HCT116 (cell line): Measurements from ENCODE around the gene CCDC142. TPM values are rescaled to one million over a fixed set of nuclear protein-coding genes. Genes with fewer than 3 reads are reported as not detected.

Experiments
- ATAC-seq: fragments of 200-7000 bp; cut with Tn5 transposase; 2 replicates; pipeline ENCODE4 v1.9.1; 2020; ENCODE audit warnings: mild to moderate bottlenecking, moderate library complexity
- BruUV-seq: library from RNA; stranded (reverse); fragments of 400-500 nt; replicated peaks from 2 replicates; lab custom pipeline; 2021; lab: Mats Ljungman, UMichigan
- CTCF ChIA-PET: fragments of 300-600 bp; sonication (Branson Sonifier 250); formaldehyde crosslinking; loops from one replicate; lab custom pipeline; 2021; ENCODE audit warnings: antibody characterized with exemption; lab: Charles Lee
- POLR2A ChIA-PET: fragments of 300-600, 350-600 bp; sonication (Branson Sonifier 250); formaldehyde crosslinking; loops from one replicate; lab custom pipeline; 2021; ENCODE audit warnings: antibody characterized with exemption; lab: Charles Lee
- RAD21 ChIA-PET, 2 experiments: fragments of 300-600 bp; sonication (Branson Sonifier 250); formaldehyde crosslinking; loops; one replicate each; lab custom pipeline; 2023; ENCODE audit warnings: low total read pairs in 2 of 2; ENCODE audit not compliant: uncharacterized antibody in 2 of 2, unreplicated experiment in 2 of 2, low non-redundant PET in 1 of 2; lab: Charles Lee
- DNase-seq: peaks from one replicate; pipeline ENCODE4 v3.0.0-alpha.2; 2010; ENCODE audit warnings: low read depth, low spot score
- H2AFZ ChIP-seq: fragments of 200-600 bp; shearing (Covaris generic), sonication (generic); 2 replicates; pipeline ENCODE4 v1.6.1; 2017; ENCODE audit warnings: low read depth, mixed run types, mixed read lengths, antibody characterized with exemption, low read length; ENCODE audit not compliant: poor library complexity, severe bottlenecking
- H3K27ac ChIP-seq: 2 replicates; pipeline ENCODE4 v1.5.1; 2012; ENCODE audit warnings: low read depth, low read length
- H3K27me3 ChIP-seq: fragments of 200-600 bp; sonication (generic); 2 replicates; pipeline ENCODE4 v1.6.1; 2016; ENCODE audit warnings: mixed run types, low read length, mixed read lengths; ENCODE audit not compliant: insufficient read depth
- H3K36me3 ChIP-seq, 2 experiments: fragments of 200-500 bp in 1 of 2; fragments of 200-600 bp in 1 of 2; sonication (Bioruptor generic) in 1 of 2; sonication (generic) in 1 of 2; 2 replicates each; pipeline versions ENCODE4 v1.5.1 to v1.6.1; 2014 to 2016; ENCODE audit warnings: low read length in 2 of 2, inconsistent platforms in 1 of 2, mixed read lengths in 1 of 2, mixed run types in 1 of 2; ENCODE audit not compliant: insufficient read depth in 2 of 2, control insufficient read depth in 1 of 2
- H3K4me1 ChIP-seq, 2 experiments: fragments of 200-600 bp in 1 of 2; sonication (generic) in 1 of 2; 2 replicates each; pipeline versions ENCODE4 v1.5.1 to v1.6.1; 2012 to 2017; ENCODE audit warnings: low read length in 2 of 2, inconsistent platforms in 1 of 2, mild to moderate bottlenecking in 1 of 2, mixed read lengths in 1 of 2, mixed run types in 1 of 2, moderate library complexity in 1 of 2; ENCODE audit not compliant: insufficient read depth in 2 of 2, control insufficient read depth in 1 of 2
- H3K4me2 ChIP-seq: fragments of 200-600 bp; sonication (generic); 2 replicates; pipeline ENCODE4 v1.6.1; 2017; ENCODE audit warnings: mixed run types, low read length, mixed read lengths
- H3K4me3 ChIP-seq, 2 experiments: fragments of 200-600 bp in 1 of 2; sonication (generic) in 1 of 2; replicated peaks in 1 of 2; 2 replicates each; pipeline ENCODE4 v1.5.1; 2011 to 2016; ENCODE audit warnings: low read length in 2 of 2, control low read depth in 1 of 2, low read depth in 1 of 2, mild to moderate bottlenecking in 1 of 2, mixed read lengths in 1 of 2, mixed run types in 1 of 2
- H3K79me2 ChIP-seq: fragments of 200-600 bp; sonication (generic); 2 replicates; pipeline ENCODE4 v1.6.1; 2017; ENCODE audit warnings: mild to moderate bottlenecking, mixed run types, low read length, moderate library complexity, mixed read lengths; ENCODE audit not compliant: insufficient read depth
- H3K9ac ChIP-seq: fragments of 200-600 bp; sonication (generic); 2 replicates; pipeline ENCODE4 v1.6.1; 2016; ENCODE audit warnings: low read length, mixed read lengths
- H3K9me2 ChIP-seq: fragments of 200-600 bp; sonication (generic), shearing (Covaris generic); 2 replicates; pipeline ENCODE4 v1.6.1; 2017; ENCODE audit warnings: mixed run types, mild to moderate bottlenecking, moderate library complexity; ENCODE audit not compliant: insufficient read depth
- H3K9me3 ChIP-seq, 2 experiments: fragments of 200-500 bp in 1 of 2; fragments of 200-600 bp in 1 of 2; sonication (Bioruptor generic) in 1 of 2; sonication (generic) in 1 of 2; 2 replicates each; pipeline ENCODE4 v1.6.1; 2014 to 2017; ENCODE audit warnings: low read length in 2 of 2, mixed read lengths in 2 of 2, inconsistent platforms in 1 of 2, low read depth in 1 of 2, mild to moderate bottlenecking in 1 of 2, mixed run types in 1 of 2, moderate library complexity in 1 of 2; ENCODE audit not compliant: control insufficient read depth in 1 of 2, insufficient read depth in 1 of 2
- H4K20me1 ChIP-seq: fragments of 200-600 bp; sonication (generic), shearing (Covaris generic); 2 replicates; pipeline ENCODE4 v1.6.1; 2017; ENCODE audit warnings: mixed run types, mild to moderate bottlenecking, moderate library complexity; ENCODE audit not compliant: insufficient read depth
- CBX3 ChIP-seq: IDR thresholded peaks from 2 replicates; pipeline ENCODE4 v1.6.1; 2012; ENCODE audit warnings: low read depth
- CEBPB ChIP-seq: IDR thresholded peaks from 2 replicates; pipeline ENCODE4 v1.6.1; 2012; ENCODE audit warnings: low read depth
- EGR1 ChIP-seq: IDR thresholded peaks from 2 replicates; pipeline ENCODE4 v1.6.1; 2012; ENCODE audit warnings: low read depth
- ELF1 ChIP-seq: IDR thresholded peaks from 2 replicates; pipeline ENCODE4 v1.6.1; 2012; ENCODE audit warnings: low read depth, borderline replicate concordance
- EZH2 ChIP-seq: fragments of 200-600 bp; sonication (generic); IDR thresholded peaks from 2 replicates; pipeline ENCODE4 v1.6.1; 2017; ENCODE audit warnings: antibody characterized with exemption, mixed run types
- EZH2phosphoT487 ChIP-seq: fragments of 200-600 bp; IDR thresholded peaks from 2 replicates; pipeline ENCODE4 v1.6.1; 2018; ENCODE audit warnings: antibody characterized with exemption, borderline replicate concordance
- JUND ChIP-seq: IDR thresholded peaks from 2 replicates; pipeline ENCODE4 v1.6.1; 2012
- POLR2A ChIP-seq: IDR thresholded peaks from 2 replicates; pipeline ENCODE4 v1.7.0; 2011; ENCODE audit warnings: borderline replicate concordance; ENCODE audit not compliant: insufficient read depth, insufficient read length; ENCODE audit errors: extremely low read depth
- POLR2AphosphoS5 ChIP-seq: IDR thresholded peaks from 2 replicates; pipeline ENCODE4 v1.6.1; 2011; ENCODE audit warnings: mild to moderate bottlenecking, low read depth, low read length, moderate library complexity
- RAD21 ChIP-seq: IDR thresholded peaks from 2 replicates; pipeline ENCODE4 v1.6.1; 2012; ENCODE audit warnings: low read depth, mild to moderate bottlenecking
- SIN3A ChIP-seq: IDR thresholded peaks from 2 replicates; pipeline ENCODE4 v1.6.1; 2012; ENCODE audit warnings: low read depth
- ZFX ChIP-seq: fragments of 450-650 bp; IDR thresholded peaks from 2 replicates; pipeline ENCODE4 v1.6.1; 2017
- ZNF274 ChIP-seq: fragments of 200-500 bp; sonication (Bioruptor generic); IDR thresholded peaks from 2 replicates; pipeline ENCODE4 v1.6.1; 2014; ENCODE audit warnings: mild to moderate bottlenecking, low read depth, low read length, inconsistent platforms
- intact Hi-C: fragments of 100-400 bp; cut with micrococcal nuclease; formaldehyde crosslinking; loops from 2 replicates; pipeline ENCODE4 v1.10.0; 2022
- total RNA-seq: library from RNA; stranded (reverse); gene quantifications from one replicate; pipeline ENCODE4 v1.2.1, GENCODE V29; 2021; ENCODE audit not compliant: unreplicated experiment
- TF ChIP-seq, protein P1 (sequence below): IDR thresholded peaks from 2 replicates; pipeline ENCODE4 v1.6.1; 2012; ENCODE audit warnings: low read depth
- TF ChIP-seq, protein P2 (sequence below): IDR thresholded peaks from 2 replicates; pipeline ENCODE4 v1.6.1; 2011; ENCODE audit warnings: mild to moderate bottlenecking, low read length, moderate library complexity; ENCODE audit not compliant: insufficient replicate concordance; ENCODE audit errors: extremely low read depth

CCDC142 gene
- total RNA-seq, 1 experiment from 2014 or later: 15.0 TPM

DNA sequence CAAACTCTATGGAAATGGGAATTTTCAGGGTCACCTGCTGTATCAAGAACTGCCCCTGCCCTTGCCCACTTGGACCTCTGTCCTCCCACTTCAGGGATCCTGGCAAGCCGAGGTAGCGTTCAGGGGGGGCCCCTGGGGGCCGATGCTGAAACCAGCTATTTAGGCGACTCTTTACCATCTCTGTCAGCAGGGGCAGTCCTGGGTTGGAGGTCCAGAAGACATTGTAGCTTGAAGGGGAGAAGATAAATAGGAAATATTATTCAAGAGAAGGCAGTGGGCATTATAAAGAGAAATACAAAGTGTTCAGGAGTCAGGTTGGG, 20.1 kb downstream of the CCDC142 start:
- POLR2A ChIA-PET: no interaction called here
- Histone ChIP-seq H3K4me3 (no peak overlapping the region), H3K27ac (no peak overlapping the region), H3K4me2 (no peak overlapping the region), H3K9me2 (no peaks in the 10 kb centered on the region), H3K79me2 (peaks cover 27% of the 10 kb centered on the region), H3K4me1 (peaks cover 0 to 22% of the 10 kb centered on the region in 2 experiments), H3K9ac (no peak overlapping the region), H3K9me3 (no peaks in the 10 kb centered on the region), H2AFZ (no peak overlapping the region), H4K20me1 (no peaks in the 10 kb centered on the region), H3K36me3 (peaks cover 6 to 19% of the 10 kb centered on the region in 2 experiments; a peak in 2 of 4 replicates), H3K27me3 (no peaks in the 10 kb centered on the region)
- RAD21 ChIA-PET: no interaction called here
- ATAC-seq (no peak), DNase-seq (no peak)
- TF ChIP-seq POLR2AphosphoS5 (no peak), ZFX (no peak), CBX3 (no peak), CEBPB (no peak), EZH2 (no peak), POLR2A (no peak)
- no TSS peak for BruUV-seq
- intact Hi-C loops: no loop called here
- CTCF ChIA-PET: no interaction called here

DNA sequence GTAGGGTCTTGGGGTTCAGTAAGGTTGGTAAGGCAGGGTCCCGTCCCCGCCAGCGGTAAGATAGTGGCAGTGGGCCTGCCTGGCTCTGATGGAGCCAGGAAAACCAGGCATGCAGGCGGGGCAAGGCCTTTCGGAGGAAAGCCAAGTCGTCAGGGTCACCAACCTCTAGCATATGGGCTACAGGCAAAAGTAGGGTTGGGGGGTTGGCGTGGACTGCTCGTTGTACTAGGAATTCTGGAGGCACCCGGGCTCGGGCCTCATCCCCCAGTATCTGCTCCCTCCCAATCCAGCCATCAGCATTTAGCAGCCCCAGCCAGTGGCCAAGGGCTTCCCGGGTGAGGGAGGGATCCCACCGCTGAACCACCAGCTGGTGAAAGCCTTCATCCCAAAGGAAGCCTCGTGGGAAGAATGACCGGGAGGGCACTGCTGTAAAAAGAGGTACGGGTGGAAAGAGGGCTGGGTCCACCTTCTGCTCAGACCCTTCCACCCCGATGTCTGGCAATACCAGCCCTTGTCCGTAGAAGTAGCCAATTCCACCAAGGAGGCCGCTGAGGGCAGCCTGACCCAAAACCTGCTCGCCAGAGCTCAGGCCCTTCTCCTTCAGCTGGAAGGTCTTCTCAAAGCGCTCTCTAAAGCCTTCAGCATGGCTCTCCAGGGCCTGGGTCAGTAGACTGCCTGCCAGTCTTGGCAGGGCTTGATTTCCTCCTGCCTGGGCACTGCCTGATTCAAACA, 20.6 kb downstream of the CCDC142 start:
- no peak overlapping the region for H3K27ac ChIP-seq
- H3K9me2 ChIP-seq: no peaks in the 10 kb centered on the region
- no peaks in the 10 kb centered on the region for H3K27me3 ChIP-seq
- H2AFZ ChIP-seq: no peak overlapping the region
- no peak overlapping the region for H3K4me3 ChIP-seq
- ATAC-seq: no peak
- ChIA-PET CTCF (interaction anchor here (1.3 kb wide), 1 partner anchor 70 kb away, joined by 5 read pairs; no protein-coding TSS in a partner anchor), POLR2A (no interaction called here)
- H3K9me3 ChIP-seq: no peaks in the 10 kb centered on the region
- DNase-seq: no peak
- intact Hi-C loops: no loop called here
- H3K4me2 ChIP-seq: no peak overlapping the region
- no peak overlapping the region for H3K9ac ChIP-seq
- TF ChIP-seq ZFX (no peak), EZH2 (no peak), ELF1 (no peak), SIN3A (no peak), JUND (no peak), POLR2A (no peak), RAD21 (no peak), EZH2phosphoT487 (no peak), ZNF274 (no peak), EGR1 (no peak), CEBPB (no peak)
- TF ChIP-seq, protein P1, sequence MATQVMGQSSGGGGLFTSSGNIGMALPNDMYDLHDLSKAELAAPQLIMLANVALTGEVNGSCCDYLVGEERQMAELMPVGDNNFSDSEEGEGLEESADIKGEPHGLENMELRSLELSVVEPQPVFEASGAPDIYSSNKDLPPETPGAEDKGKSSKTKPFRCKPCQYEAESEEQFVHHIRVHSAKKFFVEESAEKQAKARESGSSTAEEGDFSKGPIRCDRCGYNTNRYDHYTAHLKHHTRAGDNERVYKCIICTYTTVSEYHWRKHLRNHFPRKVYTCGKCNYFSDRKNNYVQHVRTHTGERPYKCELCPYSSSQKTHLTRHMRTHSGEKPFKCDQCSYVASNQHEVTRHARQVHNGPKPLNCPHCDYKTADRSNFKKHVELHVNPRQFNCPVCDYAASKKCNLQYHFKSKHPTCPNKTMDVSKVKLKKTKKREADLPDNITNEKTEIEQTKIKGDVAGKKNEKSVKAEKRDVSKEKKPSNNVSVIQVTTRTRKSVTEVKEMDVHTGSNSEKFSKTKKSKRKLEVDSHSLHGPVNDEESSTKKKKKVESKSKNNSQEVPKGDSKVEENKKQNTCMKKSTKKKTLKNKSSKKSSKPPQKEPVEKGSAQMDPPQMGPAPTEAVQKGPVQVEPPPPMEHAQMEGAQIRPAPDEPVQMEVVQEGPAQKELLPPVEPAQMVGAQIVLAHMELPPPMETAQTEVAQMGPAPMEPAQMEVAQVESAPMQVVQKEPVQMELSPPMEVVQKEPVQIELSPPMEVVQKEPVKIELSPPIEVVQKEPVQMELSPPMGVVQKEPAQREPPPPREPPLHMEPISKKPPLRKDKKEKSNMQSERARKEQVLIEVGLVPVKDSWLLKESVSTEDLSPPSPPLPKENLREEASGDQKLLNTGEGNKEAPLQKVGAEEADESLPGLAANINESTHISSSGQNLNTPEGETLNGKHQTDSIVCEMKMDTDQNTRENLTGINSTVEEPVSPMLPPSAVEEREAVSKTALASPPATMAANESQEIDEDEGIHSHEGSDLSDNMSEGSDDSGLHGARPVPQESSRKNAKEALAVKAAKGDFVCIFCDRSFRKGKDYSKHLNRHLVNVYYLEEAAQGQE: no peak
- TF ChIP-seq, protein P2, sequence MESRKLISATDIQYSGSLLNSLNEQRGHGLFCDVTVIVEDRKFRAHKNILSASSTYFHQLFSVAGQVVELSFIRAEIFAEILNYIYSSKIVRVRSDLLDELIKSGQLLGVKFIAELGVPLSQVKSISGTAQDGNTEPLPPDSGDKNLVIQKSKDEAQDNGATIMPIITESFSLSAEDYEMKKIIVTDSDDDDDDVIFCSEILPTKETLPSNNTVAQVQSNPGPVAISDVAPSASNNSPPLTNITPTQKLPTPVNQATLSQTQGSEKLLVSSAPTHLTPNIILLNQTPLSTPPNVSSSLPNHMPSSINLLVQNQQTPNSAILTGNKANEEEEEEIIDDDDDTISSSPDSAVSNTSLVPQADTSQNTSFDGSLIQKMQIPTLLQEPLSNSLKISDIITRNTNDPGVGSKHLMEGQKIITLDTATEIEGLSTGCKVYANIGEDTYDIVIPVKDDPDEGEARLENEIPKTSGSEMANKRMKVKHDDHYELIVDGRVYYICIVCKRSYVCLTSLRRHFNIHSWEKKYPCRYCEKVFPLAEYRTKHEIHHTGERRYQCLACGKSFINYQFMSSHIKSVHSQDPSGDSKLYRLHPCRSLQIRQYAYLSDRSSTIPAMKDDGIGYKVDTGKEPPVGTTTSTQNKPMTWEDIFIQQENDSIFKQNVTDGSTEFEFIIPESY: no peak
- TF ChIP-seq, all 23 proteins: peak for 0
- peaks cover 6 to 19% of the 10 kb centered on the region in 2 experiments; a peak in 2 of 4 replicates for H3K36me3 ChIP-seq
- H4K20me1 ChIP-seq: no peaks in the 10 kb centered on the region
- peaks cover 27% of the 10 kb centered on the region for H3K79me2 ChIP-seq
- RAD21 ChIA-PET: no interaction called here
- H3K4me1 ChIP-seq: peaks cover 0 to 26% of the 10 kb centered on the region in 2 experiments
- no TSS peak for BruUV-seq
